HG02840 (cell line): ENCODE data around the gene GRIPAP1.

Source experiments
- ATAC-seq: cut with Tn5 transposase; IDR thresholded peaks from one replicate; pipeline ENCODE4 v1.9.1; 2021; ENCODE audit warnings: mild to moderate bottlenecking, moderate library complexity, moderate number of reproducible peaks; ENCODE audit not compliant: unreplicated experiment, low FRiP score

Gene GRIPAP1

GRCh38 chrX:49002091-49002935 lies at the start of gene GRIPAP1:
Gene GRIPAP1 (minus strand): TSS chrX:49002264. CDS start chrX:49002229, 35 bp downstream.
- peak; percentile 75 for ATAC-seq

GRCh38 chrX:49043987-49044281 lies 41.9 kb upstream of the GRIPAP1 start:
- ATAC-seq: no peak

DNA sequence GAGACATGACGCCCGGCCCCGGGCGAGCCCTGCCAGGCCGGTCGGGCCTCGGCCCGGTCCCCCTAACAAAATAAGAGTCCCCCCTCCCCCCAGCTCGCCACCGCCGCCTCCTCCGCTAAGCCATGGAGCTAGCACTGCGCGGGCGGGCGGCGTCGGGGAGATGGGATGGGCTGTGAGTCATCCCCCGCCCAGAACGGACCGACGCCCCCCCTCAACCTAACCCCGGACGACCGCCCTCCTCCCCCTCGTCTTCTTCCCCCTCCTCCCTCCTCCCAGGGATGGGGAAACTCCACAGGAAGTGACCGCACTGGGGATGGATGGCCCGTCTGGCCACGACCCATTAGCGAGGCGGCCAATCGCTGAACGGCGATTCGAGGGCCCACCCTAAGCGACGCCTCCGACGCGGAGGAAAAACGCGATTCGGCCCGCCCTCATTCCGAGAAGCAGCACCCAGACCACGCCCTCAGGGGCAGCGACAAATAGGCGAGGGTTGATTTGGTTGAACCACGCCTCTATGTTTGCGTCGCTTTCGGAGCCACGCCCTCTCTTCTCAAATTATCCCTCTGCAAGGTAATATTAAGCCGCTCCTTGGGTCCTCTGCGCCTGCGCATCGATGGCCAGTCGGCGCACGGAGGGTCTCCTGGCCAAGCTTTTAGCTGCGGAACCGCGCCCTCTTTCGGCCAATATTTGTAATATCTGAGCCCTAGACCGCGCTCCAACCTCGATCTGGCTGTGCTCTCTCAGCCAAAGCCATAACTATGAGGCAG lies 41.3 kb upstream of the GRIPAP1 start, which contains the start of gene TFE3:
Gene TFE3, minus strand, starts transcription at position 138 of the 767 bp plus-strand sequence. Its CDS starts 131 bp downstream, at position 7.
- peak; percentile 95 for ATAC-seq

- ATAC-seq: peak; percentile 2
Measured at GRCh38 chrX:49042581-49043219, 40.6 kb upstream of the GRIPAP1 start.

DNA sequence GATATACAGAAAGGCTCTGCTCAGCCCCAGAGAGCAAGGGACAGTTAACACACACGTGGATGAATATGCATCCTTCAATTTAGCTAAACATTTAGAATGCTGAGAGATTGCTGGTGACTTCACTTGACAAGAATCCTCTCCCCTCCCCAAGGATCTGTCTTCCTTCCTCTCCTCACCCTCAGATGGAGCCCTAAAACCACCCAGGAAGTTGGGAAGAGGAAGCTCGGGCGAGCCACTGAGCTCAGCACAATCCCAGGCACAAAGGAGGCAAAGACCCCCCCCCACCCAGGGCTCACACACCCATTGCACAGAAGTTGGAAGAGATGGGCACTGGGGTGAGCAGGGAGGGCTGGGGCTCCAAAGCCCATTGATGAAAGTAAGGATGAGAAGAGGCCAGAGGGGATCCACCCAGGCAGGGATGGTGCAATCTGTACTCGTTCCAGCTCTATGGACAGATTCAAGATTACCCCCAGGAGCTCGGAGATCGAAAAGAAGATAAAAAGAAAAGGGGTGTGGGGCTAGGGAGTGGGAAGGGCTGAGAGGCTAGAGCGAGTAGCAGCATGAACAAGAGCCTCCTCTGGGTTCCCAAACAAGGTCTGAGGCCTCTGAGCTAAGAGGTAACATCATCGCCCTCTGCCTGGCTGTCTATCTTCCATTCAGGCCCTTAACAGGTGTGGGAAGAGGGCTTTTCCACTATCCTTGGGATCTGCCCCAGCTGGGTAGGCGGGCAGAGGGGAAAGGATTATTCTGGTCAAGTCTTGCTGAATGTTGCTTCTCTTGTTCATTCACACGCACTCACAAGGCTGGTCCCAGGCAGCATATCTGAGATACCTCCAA lies 39.9 kb upstream of the GRIPAP1 start:
- ATAC-seq: no peak

DNA sequence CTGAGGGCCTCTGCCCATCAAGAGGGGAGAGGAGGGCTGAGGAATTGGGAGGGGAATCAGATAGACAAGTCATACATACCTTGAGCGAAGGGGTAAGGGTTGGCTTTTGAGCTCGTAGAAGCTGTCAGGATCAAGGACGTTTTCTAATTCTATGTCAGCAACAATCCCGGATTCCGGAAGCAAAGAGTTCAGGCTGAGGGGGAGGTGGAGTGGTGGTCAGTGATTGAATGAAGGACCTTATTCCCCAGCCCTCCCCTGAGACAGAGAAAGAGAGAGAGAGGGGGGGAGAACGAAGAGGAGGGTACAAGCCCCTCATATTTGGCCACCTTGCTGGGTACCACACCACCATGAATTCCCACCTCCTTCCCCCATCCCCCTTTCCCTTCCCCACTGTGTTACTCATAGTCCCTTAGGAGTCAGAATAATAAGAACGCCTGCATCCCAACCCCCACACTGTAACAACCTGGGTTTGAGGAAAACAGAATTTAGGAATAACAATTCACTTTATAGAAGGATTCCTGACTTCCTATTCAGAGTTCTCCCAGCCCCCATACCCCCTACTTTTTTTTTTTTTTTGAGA lies 38.4 kb upstream of the GRIPAP1 start:
- no peak for ATAC-seq

DNA sequence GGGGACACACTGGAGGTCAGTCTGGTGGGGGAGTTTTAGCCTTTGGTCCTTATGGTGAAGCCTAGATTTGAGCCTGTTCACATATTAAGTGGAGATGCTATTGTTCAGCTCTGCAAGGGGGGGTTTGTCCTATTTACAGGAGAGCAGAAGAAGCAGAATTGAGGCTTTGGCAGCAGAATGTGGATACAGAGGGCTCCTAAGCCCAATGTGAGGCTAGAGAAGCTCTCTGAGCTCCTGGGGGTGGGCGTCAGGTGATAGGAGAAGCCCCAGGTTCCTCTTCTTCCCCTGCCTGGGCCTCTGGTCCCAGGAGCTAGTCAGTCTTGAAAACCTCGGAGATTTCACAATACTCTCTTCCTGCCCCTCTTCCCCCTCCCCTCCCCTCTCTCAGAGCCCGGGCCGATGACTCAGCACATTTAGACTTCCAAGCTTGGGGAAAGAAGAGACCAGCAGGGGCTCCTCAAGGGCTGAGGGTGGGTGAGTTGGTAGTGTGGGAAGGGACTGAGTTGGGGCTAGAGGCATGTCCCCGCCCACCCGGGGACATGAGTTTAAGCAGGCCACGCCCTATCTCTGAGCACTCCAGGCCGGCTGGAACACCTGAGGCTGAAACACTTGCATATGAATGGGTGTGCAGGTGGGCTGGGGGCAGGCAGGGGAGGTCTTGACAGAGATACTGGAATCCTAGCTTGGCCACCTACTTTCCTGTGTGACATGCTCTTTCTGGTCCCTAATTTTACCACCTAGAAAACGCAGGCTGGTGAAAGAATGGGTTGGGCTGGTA lies 37.7 kb upstream of the GRIPAP1 start:
- ATAC-seq: no peak

DNA sequence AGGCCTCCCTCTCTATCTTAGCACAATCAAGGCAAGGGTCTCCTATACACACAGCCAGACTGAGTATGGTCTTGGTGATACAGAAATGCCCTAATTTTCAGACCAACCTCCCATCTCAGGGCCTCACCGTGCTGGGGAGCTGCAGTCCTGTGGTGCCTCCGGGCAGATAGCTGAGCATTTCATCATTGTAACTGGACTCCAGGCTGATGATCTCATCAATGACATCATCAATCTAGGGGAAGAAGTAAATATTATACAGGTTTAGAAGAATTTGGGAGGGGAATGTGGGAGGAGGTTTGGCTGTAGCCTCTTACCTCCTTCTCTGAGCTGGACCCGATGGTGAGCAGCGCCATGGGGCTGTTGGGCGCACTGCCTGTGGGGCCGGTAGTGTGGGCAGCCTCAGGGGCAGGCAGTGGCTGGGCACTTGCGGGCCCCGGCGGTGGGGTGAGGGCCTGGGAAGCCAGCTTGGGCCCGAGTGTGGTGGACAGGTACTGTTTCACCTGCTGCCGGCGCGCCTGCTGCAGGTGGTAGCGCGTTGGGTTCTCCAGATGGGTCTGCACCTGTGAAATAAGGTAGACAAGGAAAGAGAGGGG lies 35.9 kb upstream of the GRIPAP1 start:
- ATAC-seq: no peak

DNA sequence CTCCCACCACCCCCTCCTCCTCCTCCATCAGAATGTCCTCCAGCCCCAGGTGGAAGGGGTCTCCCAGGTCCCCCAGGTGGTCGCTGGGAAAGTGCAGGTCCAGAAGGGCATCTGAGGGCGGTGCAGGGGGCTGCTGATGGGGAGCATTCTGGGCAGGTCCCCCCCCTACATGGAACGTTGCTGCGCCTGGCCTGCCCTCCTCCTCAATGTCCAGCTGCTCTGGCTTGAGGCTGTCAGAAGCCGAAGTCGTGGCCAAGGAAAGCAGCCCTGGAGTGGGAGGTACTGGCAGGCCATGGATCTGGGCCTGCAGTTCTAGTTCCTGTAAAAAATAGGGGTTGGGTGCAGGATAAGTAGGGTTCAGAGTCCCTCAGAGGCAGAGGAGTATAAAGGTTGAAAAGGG lies 28.2 kb upstream of the GRIPAP1 start:
- ATAC-seq: no peak

DNA sequence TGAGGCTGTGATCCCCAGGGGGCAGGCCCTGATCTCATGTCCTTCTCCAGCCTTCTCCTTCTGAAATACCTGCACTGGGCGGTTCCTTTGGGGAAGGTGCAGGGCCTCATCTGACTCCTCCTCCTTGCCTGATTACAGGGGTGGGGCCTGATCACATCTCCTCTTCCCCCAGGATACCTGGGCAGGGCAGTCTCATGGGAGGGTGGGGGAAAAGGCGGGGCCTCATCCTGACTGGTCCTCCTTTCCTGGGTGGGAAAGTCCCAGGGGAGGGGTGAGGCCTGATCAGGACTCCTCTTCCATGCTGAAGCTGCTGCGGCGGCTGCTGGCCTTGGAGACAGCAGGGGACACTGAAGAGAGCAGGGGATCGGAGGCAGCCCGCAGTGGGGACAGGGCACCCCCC lies 27.8 kb upstream of the GRIPAP1 start:
- no peak for ATAC-seq

DNA sequence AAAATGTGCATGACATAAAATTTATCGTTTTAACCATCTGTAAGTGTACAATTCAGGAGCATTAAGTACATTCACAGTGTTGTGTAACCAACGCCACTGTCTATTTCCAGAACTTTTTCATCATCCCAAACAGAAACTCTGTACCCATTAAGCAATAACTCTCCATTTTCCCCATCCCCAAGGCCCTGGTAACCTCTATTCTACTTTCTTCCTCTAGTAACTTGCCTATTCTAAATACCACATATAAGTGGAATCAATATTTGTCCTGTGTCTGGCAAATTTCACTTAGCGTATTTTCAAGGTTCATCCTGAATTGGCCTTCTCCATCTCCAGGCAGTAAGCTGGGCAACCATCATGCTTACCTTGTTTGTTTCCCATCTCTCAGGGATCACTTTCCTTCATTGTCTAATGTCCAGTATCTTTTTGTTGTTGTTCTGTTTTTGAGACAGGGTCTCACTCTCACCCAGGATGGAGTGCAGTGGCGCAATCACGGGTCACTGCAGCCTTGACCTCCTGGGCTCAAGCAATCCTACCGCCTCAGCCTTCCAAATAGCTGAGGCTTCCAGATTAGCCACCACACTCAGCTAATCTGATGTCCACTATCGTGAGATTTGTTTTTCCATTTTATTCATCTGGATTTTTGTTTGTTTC lies 17.7 kb upstream of the GRIPAP1 start:
- no peak for ATAC-seq

- ATAC-seq: no peak
Measured at GRCh38 chrX:49019050-49019449, 17.0 kb upstream of the GRIPAP1 start.

DNA sequence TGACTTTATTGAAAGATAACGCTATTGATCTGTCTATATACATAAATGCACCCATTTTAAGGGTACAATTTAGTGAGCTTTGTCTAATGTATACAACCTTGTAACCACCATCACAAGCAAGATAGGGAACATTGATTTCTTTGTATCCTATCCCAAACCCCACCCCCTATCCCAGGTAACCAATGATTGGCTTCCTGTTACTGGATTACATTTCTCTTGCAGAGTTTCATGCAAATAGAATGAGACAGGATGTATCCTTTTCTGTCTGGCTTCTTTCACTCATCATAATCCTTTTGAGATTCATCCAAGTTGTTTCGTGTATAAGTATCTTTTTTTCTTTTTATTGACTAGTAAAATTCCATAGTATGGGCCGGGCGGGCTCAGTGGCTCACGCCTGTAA lies 1.6 kb upstream of the GRIPAP1 start:
- ATAC-seq: no peak

DNA sequence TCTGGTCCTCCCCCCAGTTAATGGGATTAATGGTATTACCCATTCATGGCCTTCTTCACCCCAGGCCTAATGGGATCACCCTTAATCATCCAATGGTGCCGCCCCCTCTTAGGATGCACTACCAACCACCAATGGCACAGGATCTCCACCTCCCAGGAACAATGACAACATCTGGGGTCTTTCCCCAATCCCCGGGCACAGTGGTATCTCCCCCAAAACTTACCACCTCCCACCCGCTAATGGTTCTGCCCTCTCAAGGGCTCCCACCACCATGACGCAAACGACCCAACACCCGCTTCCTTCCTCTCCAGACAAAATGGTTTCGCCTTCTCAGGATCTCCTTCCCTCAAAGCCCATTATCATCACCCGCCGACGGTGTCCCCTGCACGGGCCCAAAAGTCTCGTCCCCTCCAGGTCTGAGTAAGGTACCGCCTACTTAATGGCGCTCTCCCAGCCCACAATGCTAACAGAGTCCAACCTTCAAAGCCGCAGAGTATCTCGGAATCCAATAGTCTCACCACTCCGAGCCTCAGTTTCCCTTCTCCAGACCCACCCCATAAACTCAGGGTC lies 458 bp downstream of the GRIPAP1 start:
- peak; percentile 20 for ATAC-seq

DNA sequence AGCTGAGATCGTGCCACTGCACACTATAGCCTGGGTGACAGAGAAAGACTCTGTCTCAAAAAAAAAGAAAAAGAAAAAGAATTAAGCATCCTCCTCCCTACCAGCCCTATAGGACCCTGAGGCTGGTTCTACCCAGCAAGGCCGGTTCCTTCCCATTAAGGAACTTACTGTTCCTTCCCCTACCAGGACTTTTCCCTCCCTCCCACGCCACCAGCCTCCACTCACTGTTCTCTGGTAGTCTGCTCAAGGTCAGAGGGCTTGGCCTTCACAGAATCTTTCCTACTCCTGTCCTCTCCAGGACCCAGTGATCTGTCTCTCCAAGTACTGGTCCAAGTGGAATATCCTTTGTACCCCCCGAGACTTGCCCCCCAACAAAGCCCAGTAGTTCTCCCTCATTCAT lies 1.4 kb downstream of the GRIPAP1 start:
- ATAC-seq: no peak

DNA sequence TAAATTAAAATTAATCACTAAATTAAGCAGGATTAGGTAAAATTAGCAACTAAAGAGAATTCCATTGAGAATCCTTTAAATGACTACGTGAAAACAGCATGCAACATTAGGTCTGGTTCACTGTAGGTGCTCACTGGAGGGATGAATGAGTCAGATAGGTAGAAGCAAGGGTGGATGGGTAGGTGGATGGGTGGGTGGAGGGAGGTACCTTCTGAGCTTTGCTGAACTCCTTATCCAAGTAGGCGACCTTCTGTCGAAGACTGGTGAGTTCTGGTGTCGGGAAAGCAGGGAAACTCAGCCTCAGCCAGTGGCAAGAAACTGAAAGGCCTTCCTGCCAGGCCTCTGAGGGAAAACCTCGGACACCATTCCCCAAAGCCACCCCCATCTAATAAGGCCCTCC lies 3.0 kb downstream of the GRIPAP1 start:
- ATAC-seq: no peak

DNA sequence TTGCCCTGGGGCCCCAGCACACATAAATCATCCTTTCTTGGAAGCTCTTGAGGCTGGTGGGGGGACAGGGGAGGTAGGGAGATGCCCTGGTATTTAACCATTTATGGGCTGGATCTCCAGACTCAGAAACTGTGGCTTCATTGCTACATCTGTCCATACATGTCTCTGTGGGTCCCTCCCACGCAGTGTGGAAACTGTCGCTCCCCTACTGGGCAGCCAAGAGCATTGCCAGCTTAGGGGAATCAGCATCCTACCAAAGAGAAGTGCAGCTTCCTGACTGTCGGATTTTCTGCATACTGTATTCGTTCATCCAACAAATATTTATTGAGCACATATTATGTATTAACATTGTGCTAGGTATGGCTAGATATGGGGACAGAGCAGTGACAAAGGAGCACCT lies 3.7 kb downstream of the GRIPAP1 start:
- ATAC-seq: no peak

- no peak for ATAC-seq
Measured at GRCh38 chrX:48997865-48998264, 4.2 kb downstream of the GRIPAP1 start.
